ENCODE results near the gene SRRM5. TPM values are rescaled to one million over a fixed set of nuclear protein-coding genes. Genes with fewer than 3 reads are reported as not detected.
"Not testable (repeated sequence)": the region's sequence is repeated elsewhere in the genome, so short reads cannot be mapped to it uniquely, and the experiment has no call there.

Gene SRRM5
- polyA plus RNA-seq, 3 donors = 0.20 to 0.79 (median 0.22) TPM

DNA sequence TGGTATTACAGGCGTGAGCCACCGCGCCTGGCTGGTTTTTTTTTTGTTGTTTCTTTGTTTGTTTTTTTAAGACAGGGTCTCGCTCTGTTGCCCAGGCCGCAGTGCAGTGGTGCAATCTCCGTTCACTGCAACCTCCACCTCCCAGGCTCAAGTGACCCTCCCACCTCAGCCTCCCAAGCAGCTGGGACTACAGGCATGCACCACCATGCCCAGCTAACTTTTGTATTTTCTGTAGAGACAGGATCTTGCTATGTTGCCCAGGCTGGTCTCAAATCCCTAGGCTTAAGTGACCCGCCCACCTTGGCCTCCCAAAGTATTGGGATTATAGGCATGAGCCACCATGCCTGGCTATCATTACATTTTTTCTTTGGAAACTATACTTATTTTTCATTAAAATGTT is 38.4 kb downstream of the SRRM5 start:
- 96 to 97% (median 96%) methylated on average over 6 to 7 of the region's 7 CpGs for WGBS, 3 donors
- H3K27ac ChIP-seq (ENCODE audit: low read depth, low read length) = not testable (repeated sequence)

DNA sequence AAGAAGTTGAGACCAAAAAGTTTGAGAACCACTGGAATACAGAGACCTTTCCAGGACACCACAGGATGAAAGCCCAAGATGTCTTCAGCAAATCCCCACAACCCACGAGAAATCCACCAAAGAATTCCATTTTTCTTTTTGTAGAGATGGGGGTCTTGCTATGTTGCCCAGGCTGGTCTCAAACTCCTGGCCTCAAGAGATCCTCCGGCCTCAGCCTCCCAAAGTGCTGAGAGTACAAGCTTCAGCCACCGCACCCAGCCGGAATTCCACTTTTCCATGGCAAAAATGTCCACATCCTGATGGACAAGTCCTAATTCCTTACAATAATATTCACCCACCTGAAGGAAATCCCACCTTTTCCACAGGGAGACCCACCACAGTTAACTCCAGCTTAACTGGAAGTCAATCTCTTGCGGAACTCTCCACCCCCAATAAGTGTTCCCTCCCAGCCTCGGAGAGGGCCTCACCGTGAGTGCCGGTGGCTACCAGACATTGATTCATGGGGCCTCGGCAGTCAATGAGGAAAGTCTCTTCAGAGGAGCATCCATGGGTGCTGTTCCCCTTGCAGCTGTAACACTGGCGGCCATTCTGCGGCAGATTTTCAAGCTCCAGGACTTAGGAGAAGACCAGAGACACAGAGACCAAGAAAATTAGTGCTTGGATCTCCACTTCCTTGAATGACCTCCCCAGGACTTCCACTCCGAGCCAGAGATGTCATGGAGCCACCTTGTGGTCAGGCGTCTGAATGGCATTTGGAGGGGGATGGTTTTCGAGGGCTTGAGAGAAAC is 40.1 kb downstream of the SRRM5 start:
- WGBS, 3 donors = 40 to 66% (median 63%) methylated on average over 14 of the region's 14 CpGs
- H3K27ac ChIP-seq (ENCODE audit: low read depth, low read length) = no peak overlapping the region

DNA sequence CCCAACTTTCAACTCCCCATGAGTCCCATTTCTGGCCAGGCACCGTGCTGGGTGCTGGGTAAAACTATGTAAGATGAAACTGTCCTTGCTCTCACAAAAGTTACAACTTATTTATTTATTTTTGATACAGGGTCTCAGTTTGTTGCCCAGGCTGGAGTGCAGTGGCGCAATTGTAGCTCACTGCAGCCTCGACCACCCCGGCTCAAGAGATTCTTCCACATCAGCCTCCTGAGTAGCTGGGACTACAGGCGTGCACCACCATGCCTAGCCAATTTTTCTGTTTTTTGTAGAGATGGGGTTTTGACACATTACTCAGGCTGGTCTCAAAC is 40.6 kb downstream of the SRRM5 start:
- WGBS, 3 donors = 60 to 77% (median 73%) methylated on average over 5 of the region's 5 CpGs
- no peak overlapping the region for H3K27ac ChIP-seq (ENCODE audit: low read depth, low read length)

DNA sequence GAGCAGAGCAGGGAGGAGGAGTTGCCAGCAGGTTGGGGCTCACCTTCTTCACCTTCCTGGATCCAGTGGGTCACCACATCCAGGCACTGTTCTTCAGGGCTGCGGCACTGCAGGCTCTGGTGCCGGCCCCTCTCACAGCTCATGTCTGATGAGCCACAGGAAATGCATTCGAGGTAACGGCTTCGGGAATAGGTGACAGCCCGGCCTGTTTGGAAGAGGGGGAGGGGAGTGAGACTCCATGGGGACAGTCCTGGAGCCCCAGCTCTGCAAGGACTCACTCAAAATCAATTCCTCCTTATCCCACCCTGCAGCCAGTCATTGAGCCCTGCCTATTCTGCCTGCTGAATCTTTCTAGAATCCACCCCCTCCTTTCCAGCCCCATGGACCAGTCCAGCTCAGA is 44.5 kb downstream of the SRRM5 start:
- no peak overlapping the region for H3K27ac ChIP-seq (ENCODE audit: low read depth, low read length)
- WGBS, 3 donors = 83 to 94% (median 93%) methylated on average over 3 to 6 of the region's 6 CpGs

DNA sequence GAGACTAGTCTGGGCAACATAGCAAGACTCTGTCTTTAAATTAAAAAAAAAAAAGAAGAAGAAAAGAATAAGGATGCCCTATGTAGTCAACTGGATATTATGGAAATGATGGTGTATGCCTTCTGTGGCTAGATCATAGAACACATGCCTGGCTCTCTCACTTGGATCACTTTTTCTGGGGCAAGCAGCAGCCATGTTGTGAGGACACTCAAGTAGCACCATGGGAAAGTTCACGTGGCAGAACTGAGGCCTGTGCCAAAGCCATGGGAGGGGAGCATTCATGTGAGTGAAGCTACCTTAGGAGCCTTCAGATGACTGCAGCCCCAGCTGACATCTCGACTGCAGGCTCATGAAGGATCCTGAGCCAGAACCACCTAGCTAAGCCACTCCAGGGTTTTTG is 46.1 kb downstream of the SRRM5 start:
- no peak overlapping the region for H3K27ac ChIP-seq (ENCODE audit: low read depth, low read length)
- WGBS, 3 donors = 91 to 96% (median 91%) methylated on average over 2 of the region's 2 CpGs

DNA sequence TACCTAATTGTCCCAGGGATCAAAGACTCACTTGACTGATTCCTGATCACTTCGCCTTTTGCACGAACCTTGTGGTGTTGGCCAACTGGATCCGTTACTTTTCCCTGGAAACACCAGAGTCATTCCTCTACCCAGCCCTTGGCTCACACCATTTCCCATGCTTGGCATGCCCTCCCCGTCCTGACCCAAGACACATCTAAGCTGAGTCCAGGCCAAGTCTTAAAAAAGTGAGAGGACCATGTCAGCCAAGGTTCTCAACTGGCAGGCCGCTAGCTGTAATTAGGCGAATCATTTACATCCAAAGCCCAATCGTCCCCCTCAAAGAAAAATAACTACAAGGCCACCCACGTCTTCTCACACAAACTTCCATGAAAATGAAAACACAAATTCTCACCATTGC is 46.6 kb downstream of the SRRM5 start:
- no peak overlapping the region for H3K27ac ChIP-seq (ENCODE audit: low read depth, low read length)
- WGBS, 3 donors = 94 to 98% (median 96%) methylated on average over 8 of the region's 8 CpGs

DNA sequence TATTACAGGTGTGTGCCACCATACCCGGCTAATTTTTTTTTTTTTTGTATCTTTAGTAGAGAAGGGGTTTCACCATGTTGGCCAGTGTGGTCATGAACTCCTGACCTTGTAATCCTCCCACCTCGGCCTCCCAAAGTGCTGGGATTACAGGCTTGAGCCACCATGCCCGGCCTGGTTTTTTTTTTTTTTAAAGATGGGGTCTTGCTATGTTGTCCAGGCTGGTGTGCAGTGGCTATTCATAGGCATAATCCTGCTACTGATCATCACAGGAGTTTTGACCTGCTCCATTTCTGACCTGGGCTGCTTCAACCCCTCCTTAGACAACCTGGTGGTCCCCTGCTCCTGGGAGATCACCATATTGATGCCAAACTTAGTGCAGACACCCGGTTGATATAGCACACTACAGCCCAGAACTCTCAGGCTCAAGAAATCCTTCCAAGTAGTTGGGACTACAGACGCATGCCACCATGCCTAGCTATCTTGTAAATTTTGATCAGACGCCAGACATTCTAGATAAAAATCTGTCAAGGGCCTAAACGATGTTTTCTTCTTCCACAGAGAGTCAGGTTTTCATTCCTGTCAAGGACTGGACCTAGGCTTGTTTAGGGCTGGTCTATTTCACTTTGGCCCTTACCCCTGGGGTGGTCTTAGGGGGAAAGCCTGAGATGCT is 48.5 kb downstream of the SRRM5 start:
- WGBS, 3 donors = 78 to 89% (median 83%) methylated on average over 7 of the region's 7 CpGs
- H3K27ac ChIP-seq (ENCODE audit: low read depth, low read length) = no peak overlapping the region

DNA sequence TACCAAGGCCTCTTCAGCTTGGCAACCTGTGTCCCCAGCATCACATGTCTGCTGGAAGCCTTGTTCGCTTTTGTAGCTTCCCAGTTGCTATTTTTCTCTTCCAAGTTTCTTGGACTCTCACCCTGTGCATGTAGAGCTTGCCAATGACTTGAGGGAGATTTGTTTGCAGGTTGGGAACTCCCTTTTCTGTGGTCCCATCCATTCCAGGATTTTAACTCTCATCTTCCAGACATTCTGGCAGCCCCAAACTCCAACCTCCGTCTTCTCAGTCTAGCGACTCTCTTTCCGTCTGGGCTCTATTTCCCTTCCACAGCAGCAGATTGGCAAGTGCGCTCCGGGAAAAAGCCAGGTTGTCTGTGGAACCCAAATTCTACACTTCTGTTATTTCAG is 49.1 kb downstream of the SRRM5 start:
- 82 to 96% (median 89%) methylated on average over 6 of the region's 6 CpGs for WGBS, 3 donors
- H3K27ac ChIP-seq (ENCODE audit: low read depth, low read length) = no peak overlapping the region

DNA sequence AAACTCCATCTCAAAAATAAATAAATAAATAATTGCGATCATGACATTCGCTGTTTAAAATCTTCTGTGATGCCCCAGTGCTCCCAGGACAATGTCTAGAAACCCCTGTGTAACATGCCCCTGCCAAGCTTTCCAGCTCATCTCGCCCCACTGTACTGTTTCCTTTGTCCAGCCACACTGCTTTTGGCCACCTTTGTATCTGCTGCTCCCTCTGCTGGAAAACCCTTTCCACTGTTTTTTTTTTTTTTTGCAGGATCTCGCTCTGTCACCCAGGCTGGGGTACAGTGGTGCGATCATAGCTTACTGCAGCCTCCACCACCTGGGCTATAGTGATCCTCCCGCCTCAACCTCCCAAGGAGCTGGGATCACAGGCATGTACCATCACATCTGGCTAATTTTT is 50.6 kb downstream of the SRRM5 start:
- 85 to 95% (median 93%) methylated on average over 6 of the region's 6 CpGs for WGBS, 3 donors
- no peak overlapping the region for H3K27ac ChIP-seq (ENCODE audit: low read depth, low read length)

DNA sequence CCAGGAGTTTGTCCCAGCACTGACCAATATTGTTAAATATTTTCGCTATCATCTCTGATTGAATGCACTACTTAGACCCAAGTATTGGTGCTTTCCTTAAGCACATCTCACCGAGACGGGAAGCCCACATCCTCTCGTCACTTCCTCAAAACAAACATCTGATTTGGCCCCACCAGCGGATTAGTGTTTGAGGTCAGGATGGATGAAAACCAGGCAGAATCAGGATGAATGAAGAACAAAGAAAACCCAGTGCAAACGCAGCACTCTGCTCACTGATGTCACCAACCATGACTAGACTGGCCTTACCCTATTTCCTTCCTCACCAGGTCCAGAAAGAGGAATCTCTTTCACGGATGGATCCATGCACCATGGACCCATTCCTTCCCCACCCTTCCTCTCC is 52.1 kb downstream of the SRRM5 start:
- H3K27ac ChIP-seq (ENCODE audit: low read depth, low read length) = no peak overlapping the region
- 35 to 64% (median 39%) methylated on average over 7 of the region's 7 CpGs for WGBS, 3 donors

Other genes with a start within 250 kb of the SRRM5 start
- gene TEX101, start 197.2 kb upstream of the SRRM5 start, polyA plus RNA-seq = under 1 TPM in 1 of 3 donors, not detected in 2; 0.06 TPM
- gene LYPD3, start 146.5 kb upstream of the SRRM5 start, polyA plus RNA-seq = 1 to 10 TPM in 2 of 3 donors, under 1 TPM in 1; 0.67 to 7.3 (median 1.0) TPM
- gene PHLDB3, start 107.3 kb upstream of the SRRM5 start, polyA plus RNA-seq = 1 to 10 TPM; 4.6 to 9.7 (median 9.6) TPM
- 10 to 100 TPM; 43.0 to 60.7 (median 50.5) TPM for gene ETHE1, start 84.9 kb upstream of the SRRM5 start, polyA plus RNA-seq
- 1 to 10 TPM in 1 of 3 donors, under 1 TPM in 2; 0.53 to 1.8 (median 0.95) TPM for gene ZNF575, start 78.9 kb upstream of the SRRM5 start, polyA plus RNA-seq
- 10 to 100 TPM; 13.6 to 18.6 (median 14.2) TPM for gene XRCC1, start 36.6 kb upstream of the SRRM5 start, polyA plus RNA-seq
- gene PINLYP, start 36.3 kb upstream of the SRRM5 start, polyA plus RNA-seq = 10 to 100 TPM in 1 of 3 donors, 1 to 10 TPM in 2; 2.7 to 22.4 (median 9.6) TPM
- gene IRGQ, start 16.0 kb upstream of the SRRM5 start, polyA plus RNA-seq = 1 to 10 TPM; 2.5 to 4.3 (median 3.4) TPM
- 10 to 100 TPM; 10.4 to 15.4 (median 12.3) TPM for gene ZNF576, start 15.5 kb upstream of the SRRM5 start, polyA plus RNA-seq
- gene ZNF428, start 7.5 kb downstream of the SRRM5 start, polyA plus RNA-seq = 10 to 100 TPM; 19.9 to 28.6 (median 25.5) TPM
- gene CADM4, start 27.8 kb downstream of the SRRM5 start, polyA plus RNA-seq = 1 to 10 TPM; 1.9 to 7.1 (median 4.2) TPM
- gene PLAUR, start 58.1 kb downstream of the SRRM5 start, polyA plus RNA-seq = 10 to 100 TPM in 2 of 3 donors, 1 to 10 TPM in 1; 5.0 to 88.4 (median 35.5) TPM
- gene IRGC, start 104.0 kb downstream of the SRRM5 start, polyA plus RNA-seq = not detected
- 10 to 100 TPM in 2 of 3 donors, 1 to 10 TPM in 1; 6.9 to 16.0 (median 10.5) TPM for gene SMG9, start 142.9 kb downstream of the SRRM5 start, polyA plus RNA-seq
- 1 to 10 TPM in 2 of 3 donors, under 1 TPM in 1; 0.55 to 3.4 (median 2.4) TPM for gene KCNN4, start 168.9 kb downstream of the SRRM5 start, polyA plus RNA-seq
- 1 to 10 TPM in 1 of 3 donors, under 1 TPM in 2; 0.09 to 1.9 (median 0.22) TPM for gene LYPD5, start 190.4 kb downstream of the SRRM5 start, polyA plus RNA-seq
- gene ZNF283, start 215.2 kb downstream of the SRRM5 start, polyA plus RNA-seq = 1 to 10 TPM; 1.3 to 2.2 (median 1.6) TPM

Data from adipose tissue (tissue), 3 donors.